HFF-Myc (cell line): ENCODE results near the gene PNPLA2.

Experiments
- DNase-seq: peaks from one replicate; pipeline ENCODE4 v3.0.0-alpha.2; 2011; ENCODE audit warnings: low read depth; ENCODE audit errors: extremely low read depth
- H3K4me3 ChIP-seq: replicated peaks from 2 replicates; pipeline ENCODE4 v1.5.1; 2011; ENCODE audit warnings: low read depth, mild to moderate bottlenecking, control low read depth, low read length
- CTCF ChIP-seq: IDR thresholded peaks from 2 replicates; pipeline ENCODE4 v1.5.1; 2012; ENCODE audit warnings: mild to moderate bottlenecking, low read depth, low read length, control low read depth; ENCODE audit errors: missing control alignments

PNPLA2 gene

GRCh38 chr11:865462-866430 is 47.0 kb downstream of the PNPLA2 start:
- H3K4me3 ChIP-seq: no peak overlapping the region
- no peak for DNase-seq
- TF ChIP-seq CTCF: no peak

- no peak for TF ChIP-seq CTCF
Measured at GRCh38 chr11:866481-866880, 47.8 kb downstream of the PNPLA2 start.

GRCh38 chr11:867856-868358 is 49.2 kb downstream of the PNPLA2 start:
- no peak overlapping the region for H3K4me3 ChIP-seq
- TF ChIP-seq CTCF: no peak
- no peak for DNase-seq

More at GRCh38 chr11:866481-866880, 47.8 kb downstream of the PNPLA2 start:
- no peak for DNase-seq
- no peak overlapping the region for H3K4me3 ChIP-seq

GRCh38 chr11:868394-868793 is 49.7 kb downstream of the PNPLA2 start:
- no peak overlapping the region for H3K4me3 ChIP-seq
- no peak for DNase-seq
- TF ChIP-seq CTCF: no peak

GRCh38 chr11:868802-869201 is 50.1 kb downstream of the PNPLA2 start:
- no peak for DNase-seq
- no peak for TF ChIP-seq CTCF
- H3K4me3 ChIP-seq: no peak overlapping the region

- no peak for TF ChIP-seq CTCF
- no peak for DNase-seq
- no peak overlapping the region for H3K4me3 ChIP-seq
Measured at GRCh38 chr11:869399-870126, 50.8 kb downstream of the PNPLA2 start.
